ENCODE results near the gene FGD6. TPM values are rescaled to one million over a fixed set of nuclear protein-coding genes. Genes with fewer than 3 reads are reported as not detected.

FGD6 gene
- total RNA-seq, 1 experiment from 2014 or later, result 14.3 TPM

- Histone ChIP-seq H4K20me1 (ENCODE audit: low read length) (no peaks in the 10 kb centered on the region), H3K79me2 (ENCODE audit: low read length) (no peaks in the 10 kb centered on the region), H3K9me2 (replicated peaks; ENCODE audit: low read length) (no peaks in the 10 kb centered on the region), H3K4me1 (ENCODE audit: insufficient read depth, low read length) (no peaks in the 10 kb centered on the region), H3K36me3 (ENCODE audit: low read depth, low read length) (peaks cover 28% of the 10 kb centered on the region), H3K4me2 (ENCODE audit: low read length) (no peak overlapping the region), H3K27ac (ENCODE audit: low read length) (no peak overlapping the region), H3F3A (ENCODE audit: low read length, unreplicated experiment) (no peaks in the 10 kb centered on the region), H2AFZ (ENCODE audit: low read length) (no peak overlapping the region), H3K9me3 (ENCODE audit: low read length) (no peaks in the 10 kb centered on the region), H3K4me3 (ENCODE audit: low read length) (no peak overlapping the region), H3K27me3 (ENCODE audit: low read length) (no peaks in the 10 kb centered on the region), H3K9ac (ENCODE audit: low read length) (no peak overlapping the region)
- DNase-seq, result no peak
- TF ChIP-seq CTCF (conservative IDR thresholded peaks at IDR 0.05; ENCODE audit: low read depth, low read length) (no peak), EZH2 (IDR thresholded peaks at IDR 0.05; ENCODE audit: low read length, unreplicated experiment) (no peak)
- ATAC-seq, result no peak
- ChIA-PET CTCF (no interaction called here), POLR2A (ENCODE audit: unreplicated experiment) (no interaction called here)
- intact Hi-C loops (cut with micrococcal nuclease), result no loop called here
- BruUV-seq (replicated peaks), result no TSS peak
Observed at GRCh38 chr12:95051241-95051640, 166.0 kb downstream of the FGD6 start.

- Histone ChIP-seq H2AFZ (ENCODE audit: low read length) (no peak overlapping the region), H3K9me3 (ENCODE audit: low read length) (no peaks in the 10 kb centered on the region), H3K4me3 (ENCODE audit: low read length) (no peak overlapping the region), H3F3A (ENCODE audit: low read length, unreplicated experiment) (no peaks in the 10 kb centered on the region), H3K27me3 (ENCODE audit: low read length) (no peaks in the 10 kb centered on the region), H3K4me2 (ENCODE audit: low read length) (no peak overlapping the region), H3K36me3 (ENCODE audit: low read depth, low read length) (peaks cover 34% of the 10 kb centered on the region; the same call in 1 of the 2 replicates), H4K20me1 (ENCODE audit: low read length) (no peaks in the 10 kb centered on the region), H3K9me2 (replicated peaks; ENCODE audit: low read length) (no peaks in the 10 kb centered on the region), H3K4me1 (ENCODE audit: insufficient read depth, low read length) (no peaks in the 10 kb centered on the region), H3K27ac (ENCODE audit: low read length) (no peak overlapping the region), H3K79me2 (ENCODE audit: low read length) (no peaks in the 10 kb centered on the region), H3K9ac (ENCODE audit: low read length) (no peak overlapping the region)
- TF ChIP-seq EZH2phosphoT487 (IDR thresholded peaks at IDR 0.05; ENCODE audit: borderline replicate concordance, low read length) (no peak), EZH2 (IDR thresholded peaks at IDR 0.05; ENCODE audit: low read length, unreplicated experiment) (no peak)
- BruUV-seq (replicated peaks), result no TSS peak
- DNase-seq, result peak; percentile 4
- POLR2A ChIA-PET (ENCODE audit: unreplicated experiment), result no interaction called here
- ATAC-seq, result peak; percentile 50
- CTCF ChIA-PET, result interaction anchor here (0.6 kb wide), 1 partner anchor 18 kb away, joined by 5 read pairs; no protein-coding TSS in a partner anchor
- intact Hi-C loops (cut with micrococcal nuclease), result no loop called here
Observed at GRCh38 chr12:95037906-95038305, 179.4 kb downstream of the FGD6 start.

- peaks cover 28% of the 10 kb centered on the region; the same call in 1 of the 2 replicates for H3K36me3 ChIP-seq (ENCODE audit: low read depth, low read length)
- intact Hi-C loops (cut with micrococcal nuclease), result no loop called here
Observed at GRCh38 chr12:95034750-95035149, 182.5 kb downstream of the FGD6 start.

More at GRCh38 chr12:95034750-95035149, 182.5 kb downstream of the FGD6 start:
- Histone ChIP-seq H3F3A (ENCODE audit: low read length, unreplicated experiment) (no peaks in the 10 kb centered on the region), H2AFZ (ENCODE audit: low read length) (no peak overlapping the region), H3K9me3 (ENCODE audit: low read length) (no peaks in the 10 kb centered on the region), H3K4me3 (ENCODE audit: low read length) (no peak overlapping the region), H3K27me3 (ENCODE audit: low read length) (no peaks in the 10 kb centered on the region), H3K9ac (ENCODE audit: low read length) (no peak overlapping the region), H4K20me1 (ENCODE audit: low read length) (no peaks in the 10 kb centered on the region), H3K79me2 (ENCODE audit: low read length) (no peaks in the 10 kb centered on the region), H3K4me2 (ENCODE audit: low read length) (no peak overlapping the region), H3K4me1 (ENCODE audit: insufficient read depth, low read length) (no peaks in the 10 kb centered on the region), H3K27ac (ENCODE audit: low read length) (no peak overlapping the region), H3K9me2 (replicated peaks; ENCODE audit: low read length) (no peaks in the 10 kb centered on the region)
- no TSS peak for BruUV-seq (replicated peaks)
- ChIA-PET POLR2A (ENCODE audit: unreplicated experiment) (no interaction called here), CTCF (no interaction called here)
- TF ChIP-seq CTCF (conservative IDR thresholded peaks at IDR 0.05; ENCODE audit: low read depth, low read length) (no peak), EZH2 (IDR thresholded peaks at IDR 0.05; ENCODE audit: low read length, unreplicated experiment) (no peak), EZH2phosphoT487 (IDR thresholded peaks at IDR 0.05; ENCODE audit: borderline replicate concordance, low read length) (no peak)
- ATAC-seq (no peak), DNase-seq (no peak)

Other genes starting within 250 kb of the FGD6 start
- gene NDUFA12, start 213.8 kb downstream of the FGD6 start, total RNA-seq (2014; rRNA removed), result 118 and 130 TPM in 2 replicates
- 31.6 and 43.7 TPM in 2 replicates for gene NR2C1, start 143.8 kb downstream of the FGD6 start, total RNA-seq (2014; rRNA removed)
- gene VEZT, start 340 bp upstream of the FGD6 start, total RNA-seq (2014; rRNA removed), result 83.6 and 85.9 TPM in 2 replicates